Epidermal melanocyte (primary cell): ENCODE data around the gene SEZ6L2.
"Not testable (repeated sequence)": the region's sequence is repeated elsewhere in the genome, so short reads cannot be mapped to it uniquely, and the experiment has no call there.

Experiments
- DNase-seq: peaks from one replicate; pipeline ENCODE4 v3.0.0; 2011; ENCODE audit warnings: low spot score; ENCODE audit not compliant: insufficient read length

Gene SEZ6L2

DNA sequence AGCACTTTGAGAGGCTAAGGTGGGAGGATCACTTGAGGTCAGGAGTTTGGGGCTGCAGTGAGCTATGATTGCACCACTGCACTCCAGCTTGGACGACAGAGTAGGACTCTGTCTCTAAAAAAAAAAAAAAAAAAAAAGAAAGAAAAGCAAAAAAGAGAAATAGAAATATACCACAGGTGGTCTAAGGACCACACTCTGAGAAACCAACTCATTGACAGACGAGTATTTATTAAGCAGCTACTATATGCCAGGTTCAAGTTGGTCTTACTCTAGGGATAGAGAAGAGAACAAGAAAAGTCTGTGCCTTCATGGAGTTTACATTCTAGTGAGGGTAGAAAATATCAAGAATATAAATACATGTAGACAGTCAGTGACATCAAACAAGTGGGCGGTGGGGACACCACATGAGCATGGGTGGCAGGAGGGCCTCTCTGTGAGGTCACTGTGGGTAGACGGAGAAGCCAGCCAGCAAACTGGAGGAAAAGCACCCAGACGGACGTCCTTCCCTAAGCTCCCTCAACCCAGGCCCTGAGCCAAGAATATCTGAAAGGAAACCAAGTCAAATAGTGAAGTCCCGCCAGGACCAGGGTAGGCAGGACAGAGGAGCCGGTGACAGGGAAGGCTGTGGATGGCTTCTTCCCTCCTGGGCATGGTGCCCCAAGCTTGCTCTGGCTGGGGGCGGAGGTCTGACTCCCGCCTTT, 41.1 kb downstream of the SEZ6L2 start:
- no peak for DNase-seq

DNA sequence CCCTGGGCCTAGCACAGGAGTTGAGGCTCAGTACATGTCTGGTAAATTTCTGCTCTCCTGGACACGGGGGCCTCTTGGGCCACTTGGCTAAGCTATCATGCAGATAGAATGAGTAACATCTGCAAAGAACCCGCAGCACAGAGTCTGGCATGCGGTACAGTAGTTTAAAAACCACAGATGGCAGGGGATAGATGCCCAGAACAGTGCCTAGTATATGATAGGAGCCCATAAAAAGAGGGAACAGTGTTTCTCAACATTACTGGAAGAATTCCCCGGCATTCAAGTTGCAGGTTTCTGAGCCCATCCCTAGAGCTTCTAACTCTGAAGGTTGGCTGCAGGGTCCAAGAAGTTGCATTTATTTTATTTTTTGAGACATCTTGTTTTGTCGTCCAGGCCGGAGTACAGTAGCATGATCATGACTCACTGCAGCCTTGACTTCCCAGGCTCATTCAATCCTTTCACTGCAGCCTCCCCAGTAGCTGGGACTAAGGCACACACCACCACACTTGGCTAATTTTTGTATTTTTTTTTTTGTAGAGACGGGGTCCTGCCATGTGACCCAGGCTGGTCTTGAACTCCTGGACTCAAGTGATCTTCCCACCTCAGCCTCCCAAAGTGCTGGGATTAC, 42.1 kb downstream of the SEZ6L2 start:
- DNase-seq = no peak

DNA sequence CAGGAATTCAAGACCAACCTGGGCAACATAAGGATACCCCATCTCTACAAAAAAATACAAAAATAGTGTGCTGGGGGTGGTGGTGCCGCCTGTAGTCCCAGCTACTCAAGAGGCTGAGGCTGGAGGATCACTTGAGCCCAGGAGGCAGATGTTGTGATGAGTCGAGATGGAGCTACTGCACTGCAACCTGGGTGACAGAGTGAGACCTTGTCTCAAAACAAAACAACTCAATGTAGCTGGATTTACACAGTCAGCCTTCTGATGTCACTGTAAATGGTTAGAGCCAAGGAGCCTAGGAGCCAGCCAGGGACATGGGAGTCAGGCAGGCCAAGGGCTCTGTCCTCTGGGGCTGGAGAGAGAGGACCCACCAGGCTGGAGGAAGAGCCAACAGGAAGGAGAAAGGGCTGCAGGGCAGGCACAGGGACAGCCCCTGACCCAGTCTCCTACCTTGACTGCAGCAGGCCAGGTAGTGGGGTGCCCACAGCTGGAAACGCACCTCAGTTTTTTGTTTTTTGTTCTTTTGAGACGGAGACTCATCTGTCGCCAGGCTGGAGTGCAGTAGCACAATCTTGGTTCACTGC, 44.7 kb downstream of the SEZ6L2 start:
- DNase-seq = no peak

DNA sequence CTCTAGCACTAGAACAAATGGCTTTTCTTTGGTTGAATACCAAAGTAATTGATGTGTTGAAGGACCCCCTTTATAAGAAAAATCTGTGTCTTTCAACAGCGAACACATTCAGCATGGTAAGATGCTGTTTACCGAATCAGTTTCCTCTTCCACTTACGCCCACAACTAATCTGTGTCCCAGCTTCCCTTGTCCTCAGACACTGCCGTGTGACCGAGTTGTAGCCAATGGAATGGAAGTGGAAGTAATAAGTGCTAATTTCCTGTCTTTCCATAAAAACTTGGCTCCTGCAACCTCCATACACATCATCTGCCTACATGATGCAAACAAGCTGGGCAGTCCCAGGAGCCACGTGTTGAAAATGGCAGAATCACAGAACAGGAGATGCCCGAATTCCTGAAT, 46.7 kb downstream of the SEZ6L2 start:
- no peak for DNase-seq

DNA sequence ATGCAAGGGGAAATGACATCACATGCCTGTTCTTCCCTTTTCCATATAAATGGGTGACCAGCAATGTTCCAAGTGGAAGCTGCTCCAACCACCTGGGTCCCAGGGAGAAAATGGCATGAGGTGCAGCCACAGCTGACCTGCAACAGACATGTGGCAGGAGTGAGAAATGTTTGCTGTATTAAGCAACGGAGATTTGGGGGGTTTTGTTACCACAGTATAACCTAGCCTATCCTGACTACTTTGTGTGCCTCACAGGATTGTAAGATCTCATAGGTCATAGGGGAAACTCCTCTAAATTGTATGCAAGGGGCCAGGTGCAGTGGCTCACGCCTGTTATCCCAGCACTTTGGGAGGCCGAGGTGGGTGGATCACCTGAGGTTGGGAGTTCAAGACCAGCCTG, 48.4 kb downstream of the SEZ6L2 start:
- DNase-seq = no peak

DNA sequence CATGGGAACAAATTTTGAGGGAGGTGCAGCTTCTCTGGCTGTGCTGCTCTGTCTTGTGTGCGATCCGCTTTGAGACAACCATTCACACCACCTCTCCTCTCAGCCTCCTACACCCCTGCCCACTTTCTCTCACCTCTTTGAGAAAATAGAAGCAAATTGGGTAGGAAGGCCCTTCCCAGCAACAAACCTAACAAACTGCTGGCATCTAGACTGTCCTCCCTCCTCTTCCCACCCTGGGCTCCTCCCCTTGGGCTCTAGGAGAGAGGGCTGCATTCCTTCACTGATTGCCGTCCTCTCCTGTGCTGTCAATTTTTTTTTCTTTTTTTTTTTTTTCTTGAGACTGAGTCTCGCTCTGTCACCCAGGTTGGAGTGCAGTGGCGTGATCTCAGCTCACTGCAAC, 49.8 kb downstream of the SEZ6L2 start:
- DNase-seq = no peak

DNA sequence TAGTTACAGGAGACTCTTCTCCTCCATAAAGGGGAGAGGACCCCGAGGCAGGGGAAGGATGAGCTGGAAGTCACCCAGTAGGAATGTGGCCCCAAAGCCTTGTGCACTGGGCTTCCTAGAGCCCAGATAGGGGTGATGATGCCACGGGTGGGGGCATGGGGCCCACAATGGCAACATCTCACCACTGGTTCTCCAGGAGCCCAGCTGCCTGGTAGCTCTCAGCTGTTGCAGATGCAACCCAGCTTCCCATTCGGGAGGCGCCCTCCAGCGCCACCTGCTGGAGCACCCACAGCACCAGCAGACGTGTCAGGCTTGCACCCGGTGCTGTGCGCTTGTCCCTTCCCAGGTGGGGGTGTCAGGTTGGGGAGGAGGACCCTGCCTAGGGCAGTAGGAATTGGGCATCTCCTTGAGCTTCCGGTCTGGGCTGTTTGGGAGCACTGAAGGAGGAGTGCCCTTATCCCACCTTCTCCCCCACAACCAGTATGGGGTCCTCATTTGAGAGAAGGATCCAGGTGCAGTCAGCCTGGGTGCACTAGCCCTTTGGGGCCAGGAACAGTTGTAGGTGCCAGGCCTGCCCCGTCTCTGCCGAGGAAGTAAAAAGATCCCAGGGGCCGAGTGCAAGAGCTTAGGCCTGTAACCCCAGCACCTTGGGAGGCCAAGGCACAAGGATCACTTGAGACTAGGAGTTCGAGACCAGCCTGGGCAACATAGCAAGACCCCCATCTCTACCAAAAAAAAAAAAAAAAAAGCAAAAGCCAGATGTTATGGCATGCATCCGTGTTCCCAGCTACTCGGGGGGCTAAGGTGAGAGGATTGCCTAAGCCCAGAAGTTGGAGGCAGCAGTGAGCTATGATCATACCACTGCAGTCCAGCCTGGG, 50.7 kb downstream of the SEZ6L2 start:
- peak; percentile 67 for DNase-seq

DNA sequence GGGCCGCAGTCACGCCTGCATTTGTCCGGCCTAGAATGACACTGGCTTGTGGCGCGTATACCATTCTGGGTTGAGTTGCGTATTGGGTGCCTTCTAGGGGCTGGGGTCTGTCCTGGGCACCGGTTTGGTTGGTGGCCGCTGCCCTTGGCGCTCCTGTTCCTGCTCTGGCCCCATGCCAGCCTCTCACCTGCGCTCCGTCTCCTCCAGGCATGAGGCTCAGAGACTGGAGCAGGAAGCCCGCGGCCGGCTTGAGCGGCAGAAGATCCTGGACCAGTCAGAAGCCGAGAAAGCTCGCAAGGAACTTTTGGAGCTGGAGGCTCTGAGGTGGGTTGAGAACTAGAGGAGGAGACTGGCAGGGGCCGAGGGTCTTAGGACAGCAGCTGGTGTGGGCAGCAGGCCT, 53.7 kb downstream of the SEZ6L2 start:
- DNase-seq = no peak

DNA sequence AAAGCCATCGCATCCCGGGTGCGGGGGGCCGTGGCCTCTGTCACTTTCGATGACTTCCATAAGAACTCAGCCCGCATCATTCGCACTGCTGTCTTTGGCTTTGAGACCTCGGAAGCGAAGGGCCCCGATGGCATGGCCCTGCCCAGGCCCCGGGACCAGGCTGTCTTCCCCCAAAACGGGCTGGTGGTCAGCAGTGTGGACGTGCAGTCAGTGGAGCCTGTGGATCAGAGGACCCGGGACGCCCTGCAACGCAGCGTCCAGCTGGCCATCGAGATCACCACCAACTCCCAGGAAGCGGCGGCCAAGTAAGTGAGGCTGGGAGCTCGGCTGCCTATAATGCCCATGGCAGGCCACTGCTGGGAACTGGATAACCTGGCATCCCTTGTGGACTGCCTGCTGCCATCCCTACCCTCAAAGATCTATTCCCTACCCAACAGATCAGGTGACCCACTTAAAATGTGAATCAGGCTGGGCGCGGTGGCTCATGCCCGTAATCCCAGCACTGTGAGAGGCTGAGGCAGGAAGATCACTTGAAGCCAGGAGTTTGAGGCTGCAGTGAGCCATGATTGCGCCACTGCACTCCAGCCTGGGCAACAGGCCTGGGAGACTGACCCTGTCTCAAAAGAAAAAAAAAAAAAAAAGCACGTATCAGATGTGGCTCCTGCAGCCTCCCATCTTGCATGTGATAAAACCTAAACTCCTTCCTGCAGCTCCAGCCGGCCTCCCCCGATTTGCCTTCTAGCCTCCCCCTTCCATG, 54.6 kb downstream of the SEZ6L2 start:
- no peak for DNase-seq

DNA sequence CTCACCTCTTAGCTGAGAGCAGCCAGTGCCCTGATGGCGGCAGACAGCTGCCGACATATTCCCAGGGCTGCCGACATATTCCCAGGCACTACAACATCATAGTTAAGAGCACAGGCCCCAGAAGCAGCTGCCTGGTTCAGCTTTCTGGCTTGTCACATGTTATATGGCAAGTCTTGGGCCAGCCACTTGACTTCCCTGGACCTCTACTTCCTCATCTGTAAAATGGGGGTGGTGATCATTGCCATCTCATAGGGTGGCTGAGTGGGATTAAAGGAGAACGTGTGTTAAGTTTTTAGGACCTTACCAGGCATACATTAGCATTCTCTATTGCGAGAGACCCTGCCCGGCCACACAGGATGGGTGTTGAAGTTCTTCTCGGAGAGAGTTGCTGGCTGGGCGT, 55.4 kb downstream of the SEZ6L2 start:
- DNase-seq = no peak

DNA sequence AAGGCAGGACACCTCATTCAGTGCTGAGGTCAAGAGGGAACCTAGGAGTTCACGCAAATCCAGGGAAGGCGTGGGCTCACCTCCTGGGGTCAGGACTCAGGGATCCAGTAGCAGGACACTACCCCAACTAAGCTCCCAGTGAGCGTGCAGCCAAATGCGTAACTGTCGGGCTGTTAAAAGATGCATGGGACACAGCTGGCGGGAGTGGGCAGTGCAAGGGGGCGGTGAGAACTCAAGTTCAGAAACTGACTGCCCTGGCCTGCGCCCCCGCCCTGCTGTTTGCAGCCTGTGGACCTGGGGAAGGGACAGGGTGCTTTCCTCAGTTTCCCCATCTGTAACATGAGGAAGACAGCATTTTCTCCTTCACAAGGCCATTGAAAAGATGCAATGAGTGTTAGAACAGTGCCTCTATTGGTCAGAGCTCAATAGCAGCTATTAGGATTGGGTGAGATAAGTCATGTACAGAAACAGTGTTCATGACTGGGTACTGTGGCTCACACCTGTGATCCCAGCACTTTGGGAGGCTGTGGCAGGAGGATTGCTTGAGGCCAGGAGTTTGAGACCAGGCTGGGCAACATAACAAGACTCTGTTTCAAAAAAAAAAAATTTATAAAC, 56.5 kb downstream of the SEZ6L2 start:
- DNase-seq = no peak

DNA sequence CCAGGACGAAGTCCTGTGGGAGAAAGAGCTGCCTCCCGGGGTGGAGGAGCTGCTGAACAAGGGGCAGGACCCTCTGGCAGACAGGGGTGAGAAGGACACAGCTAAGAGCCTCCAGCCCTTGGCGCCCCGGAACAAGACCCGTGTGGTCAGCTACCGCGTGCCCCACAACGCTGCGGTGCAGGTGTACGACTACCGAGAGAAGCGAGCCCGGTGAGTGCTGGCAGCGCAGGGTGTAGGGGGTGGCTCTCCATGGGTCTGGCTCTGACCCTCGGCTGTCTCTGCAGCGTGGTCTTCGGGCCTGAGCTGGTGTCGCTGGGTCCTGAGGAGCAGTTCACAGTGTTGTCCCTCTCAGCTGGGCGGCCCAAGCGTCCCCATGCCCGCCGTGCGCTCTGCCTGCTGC, 57.7 kb downstream of the SEZ6L2 start:
- DNase-seq = no peak

DNA sequence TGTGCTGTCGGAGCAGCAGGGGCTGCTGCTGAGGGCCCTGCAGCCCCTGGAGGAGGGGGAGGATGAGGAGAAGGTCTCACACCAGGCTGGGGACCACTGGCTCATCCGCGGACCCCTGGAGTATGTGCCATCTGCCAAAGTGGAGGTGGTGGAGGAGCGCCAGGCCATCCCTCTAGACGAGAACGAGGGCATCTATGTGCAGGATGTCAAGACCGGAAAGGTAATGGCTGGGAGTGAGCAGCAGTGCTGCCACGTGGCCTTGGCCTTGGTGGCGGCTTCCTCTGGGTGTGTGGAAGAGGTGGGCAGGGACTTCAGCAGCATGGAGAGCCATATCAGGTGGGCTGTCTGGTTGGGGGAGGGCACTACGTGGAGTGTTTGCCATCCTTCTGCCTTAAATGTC, 59.1 kb downstream of the SEZ6L2 start:
- DNase-seq = no peak

DNA sequence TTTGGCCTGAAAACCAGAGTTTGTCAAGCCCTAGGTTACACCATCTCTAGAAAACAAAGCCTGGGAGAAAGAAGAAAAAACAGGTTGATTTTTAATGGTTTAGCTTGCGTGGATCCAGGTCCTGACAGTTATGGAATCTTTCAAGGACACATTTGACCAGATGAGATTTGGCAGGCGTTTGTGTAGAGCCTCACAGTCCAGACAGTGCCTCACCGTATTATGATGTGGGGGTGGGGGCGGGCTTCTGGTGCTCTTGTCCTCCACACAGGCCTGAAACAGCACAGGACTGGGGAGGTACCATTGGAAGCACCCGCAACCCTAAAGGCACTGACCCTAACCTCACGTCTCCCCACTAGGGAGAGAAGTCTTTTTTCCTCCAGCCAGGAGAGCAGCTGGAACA, 59.5 kb downstream of the SEZ6L2 start:
- DNase-seq = no peak

DNA sequence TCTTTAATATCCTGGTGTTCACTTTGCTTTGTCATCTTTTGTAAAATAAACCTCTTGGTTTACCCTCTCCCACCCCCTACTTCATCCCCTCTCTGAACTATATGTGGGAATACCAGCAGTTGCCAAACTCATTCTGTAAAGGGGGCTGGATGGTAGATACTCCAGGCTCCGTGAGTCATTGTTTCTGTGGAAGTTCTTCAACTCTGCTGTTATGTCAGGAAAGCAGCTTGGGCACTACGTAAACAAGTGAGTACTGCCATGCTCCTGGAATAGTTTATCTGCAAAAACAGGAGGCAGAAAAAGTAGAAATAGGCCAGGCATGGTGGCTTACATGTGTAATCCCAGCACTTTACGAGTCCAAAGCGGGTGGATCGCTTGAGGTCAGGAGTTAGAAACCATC, 61.5 kb downstream of the SEZ6L2 start:
- no peak for DNase-seq

DNA sequence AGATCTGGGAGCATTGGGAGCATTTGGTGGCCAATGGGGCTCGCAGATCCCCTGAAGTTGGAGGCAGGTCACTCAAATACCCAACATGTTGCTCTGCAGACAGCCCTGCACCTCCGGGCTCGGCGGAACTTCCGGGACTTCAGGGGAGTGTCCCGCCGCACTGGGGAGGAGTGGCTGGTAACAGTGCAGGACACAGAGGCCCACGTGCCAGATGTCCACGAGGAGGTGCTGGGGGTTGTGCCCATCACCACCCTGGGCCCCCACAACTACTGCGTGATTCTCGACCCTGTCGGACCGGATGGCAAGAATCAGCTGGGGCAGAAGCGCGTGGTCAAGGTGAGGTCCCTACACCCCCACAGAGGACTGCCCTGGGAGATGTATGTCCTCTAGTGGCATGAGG, 62.7 kb downstream of the SEZ6L2 start:
- DNase-seq = no peak

DNA sequence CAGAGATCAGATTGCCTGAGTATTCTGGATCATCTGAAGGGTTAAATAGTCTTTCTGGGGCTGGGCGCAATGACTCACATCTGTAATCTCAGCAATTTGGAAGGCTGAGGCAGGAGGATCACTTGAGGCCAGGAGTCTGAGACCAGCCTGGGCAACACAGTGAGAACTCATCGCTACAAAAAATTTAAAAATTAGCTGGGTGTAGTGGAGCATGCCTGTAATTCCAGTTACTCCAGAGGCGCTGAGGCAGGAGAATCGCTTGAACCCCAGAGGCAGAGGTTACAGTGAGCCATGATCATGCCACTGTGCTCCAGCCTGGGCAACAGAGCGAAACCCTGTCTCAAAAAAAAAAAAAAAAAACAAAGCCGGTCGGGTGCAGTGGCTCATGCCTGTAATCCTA, 63.4 kb downstream of the SEZ6L2 start:
- no peak for DNase-seq

DNA sequence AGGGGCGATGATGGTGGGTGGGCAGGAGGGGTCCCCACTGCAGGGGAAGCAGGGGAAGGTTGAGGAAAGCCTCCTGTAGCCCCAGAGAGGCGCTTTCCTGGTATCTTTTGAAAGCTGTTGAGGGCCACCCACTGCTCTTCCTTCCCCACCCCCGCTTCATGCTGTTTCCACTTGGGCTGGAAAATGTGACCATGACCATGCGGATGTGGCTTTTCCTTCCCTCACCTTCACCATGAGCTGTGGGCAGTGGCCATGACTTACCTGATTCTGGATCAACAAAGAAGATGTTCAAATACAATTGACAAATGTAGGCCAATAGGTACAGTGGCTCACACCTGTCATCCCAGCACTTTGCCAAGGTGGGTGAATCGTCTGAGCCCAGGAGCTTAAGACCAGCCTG, 65.3 kb downstream of the SEZ6L2 start:
- no peak for DNase-seq

DNA sequence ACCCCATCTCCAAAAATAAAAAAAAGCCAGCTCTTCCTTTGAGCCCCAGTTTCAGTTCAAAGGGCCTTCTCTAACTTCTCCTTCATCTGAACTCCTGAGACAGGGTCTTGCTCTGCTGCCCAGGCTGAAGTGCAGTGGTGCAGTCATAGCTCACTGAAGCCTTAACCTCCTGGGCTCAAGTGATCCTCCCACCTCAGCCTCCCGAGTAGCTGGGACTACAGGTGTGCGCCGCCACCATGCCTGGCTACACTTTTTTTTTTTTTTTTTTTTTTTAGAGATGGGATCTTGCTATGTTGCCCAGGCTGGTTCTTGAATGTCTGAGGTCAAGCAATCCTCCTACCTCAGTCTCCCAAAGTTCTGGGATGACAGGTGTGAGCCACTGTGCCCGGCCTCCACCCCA, 66.1 kb downstream of the SEZ6L2 start:
- not testable (repeated sequence) for DNase-seq

DNA sequence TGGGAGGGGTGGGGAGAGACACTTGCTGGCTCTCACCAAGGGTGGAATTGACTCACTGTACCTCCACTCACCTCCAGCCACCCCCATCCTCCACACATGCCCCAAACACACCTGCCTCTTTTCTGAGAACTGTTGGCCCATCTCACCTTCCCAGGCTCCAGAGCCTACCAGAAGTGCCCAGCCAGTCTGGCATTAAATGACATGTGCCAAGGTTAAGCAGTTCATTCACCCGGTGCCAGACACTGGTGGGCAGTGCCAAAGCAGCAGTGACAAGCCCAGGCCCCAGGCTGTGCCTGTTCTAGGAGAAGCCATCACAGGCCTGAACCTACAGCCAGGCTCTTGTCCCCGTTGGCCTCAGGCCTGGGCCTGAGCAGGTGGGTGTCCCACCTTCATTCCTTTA, 67.9 kb downstream of the SEZ6L2 start:
- no peak for DNase-seq

DNA sequence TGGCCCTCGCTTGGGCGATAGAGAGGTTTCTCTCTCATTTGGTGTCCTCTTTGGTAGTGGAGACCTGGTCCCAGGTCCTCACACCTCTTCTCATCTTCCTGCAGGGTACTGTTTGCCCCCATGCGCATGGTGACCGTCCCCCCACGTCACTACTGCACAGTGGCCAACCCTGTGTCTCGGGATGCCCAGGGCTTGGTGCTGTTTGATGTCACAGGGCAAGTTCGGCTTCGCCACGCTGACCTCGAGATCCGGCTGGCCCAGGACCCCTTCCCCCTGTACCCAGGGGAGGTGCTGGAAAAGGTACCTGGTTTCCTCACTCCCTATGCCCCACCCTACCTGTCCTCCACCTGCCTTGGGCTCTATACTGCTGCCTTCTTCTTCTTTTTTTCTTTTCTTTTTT, 68.6 kb downstream of the SEZ6L2 start:
- no peak for DNase-seq
